NK-92 (cell line): Measurements from ENCODE around the gene IRGQ.

Experiments used
- DNase-seq: peaks from one replicate; lab custom pipeline; 2025; ENCODE audit not compliant: unreplicated experiment; lab: John Stamatoyannopoulos, UW

IRGQ gene

GRCh38 chr19:43546581-43546980, 49.4 kb downstream of the IRGQ start:
- DNase-seq: no peak

- DNase-seq: no peak
Measured at GRCh38 chr19:43545981-43546380, 50.0 kb downstream of the IRGQ start.

- DNase-seq: no peak
Measured at GRCh38 chr19:43545276-43545675, 50.7 kb downstream of the IRGQ start.

GRCh38 chr19:43544077-43544476, 51.9 kb downstream of the IRGQ start:
- DNase-seq: no peak

- DNase-seq: no peak
Measured at GRCh38 chr19:43541920-43542650, 53.8 kb downstream of the IRGQ start.

- no peak for DNase-seq
Measured at GRCh38 chr19:43540381-43540780, 55.6 kb downstream of the IRGQ start.

GRCh38 chr19:43538922-43539321, 57.0 kb downstream of the IRGQ start:
- no peak for DNase-seq

- no peak for DNase-seq
Measured at GRCh38 chr19:43534816-43535761, 60.8 kb downstream of the IRGQ start.
